NCI-H1048 (cell line): Measurements from ENCODE around the gene CCL17.
"Not testable (repeated sequence)": the region's sequence is repeated elsewhere in the genome, so short reads cannot be mapped to it uniquely, and the experiment has no call there.

Experiments
- DNase-seq: peaks from one replicate; lab custom pipeline; 2025; lab: John Stamatoyannopoulos, UW

Gene CCL17

DNA sequence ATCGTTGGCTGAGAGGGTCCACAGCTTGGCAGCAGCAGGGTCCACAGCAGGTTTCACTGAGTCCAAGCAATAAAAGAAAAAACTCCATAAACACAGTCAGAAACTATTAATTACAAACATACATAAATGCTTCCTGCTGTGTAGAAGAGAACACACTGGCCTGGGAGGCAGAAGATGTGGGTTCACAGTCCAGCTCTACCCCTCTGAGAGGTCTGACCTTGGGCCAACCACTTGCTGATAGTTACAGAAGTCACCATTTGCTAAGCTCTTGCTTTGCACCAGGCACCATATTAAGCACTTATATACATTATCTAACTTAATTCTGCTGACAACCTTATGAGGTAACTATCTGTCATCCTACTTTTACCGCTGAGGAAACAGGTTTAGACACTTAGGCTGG lies 27.9 kb downstream of the CCL17 start:
- no peak for DNase-seq

- DNase-seq, result no peak
These were observed 28.4 kb downstream of the CCL17 start for GRCh38 chr16:57432989-57433388.

- no peak for DNase-seq
These were observed 29.4 kb downstream of the CCL17 start for GRCh38 chr16:57434003-57434402.

- no peak for DNase-seq
These were observed 31.3 kb downstream of the CCL17 start for GRCh38 chr16:57435838-57436237.

DNA sequence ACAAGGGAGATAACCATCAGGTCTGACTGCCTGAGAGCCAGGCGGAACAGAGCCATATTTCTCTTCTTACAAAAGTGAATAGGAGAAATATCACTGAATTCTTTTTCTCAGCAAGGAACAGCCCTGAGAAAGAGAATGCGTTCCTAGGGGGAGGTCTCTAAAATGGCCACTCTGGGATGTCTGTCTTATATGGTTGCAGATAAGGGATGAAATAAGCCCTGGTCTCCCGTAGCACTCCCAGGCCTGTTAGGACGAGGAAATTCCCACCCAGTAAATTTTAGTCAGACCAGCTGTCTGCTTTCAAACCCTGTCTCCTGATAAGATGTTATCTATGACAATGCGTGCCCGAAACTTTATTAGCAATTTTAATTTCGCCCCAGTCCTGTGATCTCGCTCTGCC lies 35.4 kb downstream of the CCL17 start:
- not testable (repeated sequence) for DNase-seq

DNA sequence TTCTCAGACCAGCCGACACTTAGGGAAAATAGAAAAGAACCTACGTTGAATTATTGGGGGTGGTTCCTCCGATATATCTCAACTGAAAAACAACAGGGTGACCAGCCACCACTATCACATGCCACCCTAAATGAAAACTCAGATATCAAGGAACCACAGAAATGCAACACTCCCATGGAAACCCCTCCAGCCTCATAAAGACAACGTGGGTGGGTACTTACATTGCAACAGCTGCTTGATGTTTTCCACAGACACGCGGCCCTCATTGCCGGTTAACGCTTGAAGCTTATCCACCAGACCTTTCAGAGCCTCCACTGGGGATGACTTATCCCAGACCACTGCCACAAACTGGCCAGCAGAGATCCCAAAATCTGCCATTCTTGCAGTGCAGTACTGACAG lies 36.0 kb downstream of the CCL17 start:
- DNase-seq, result not testable (repeated sequence)

DNA sequence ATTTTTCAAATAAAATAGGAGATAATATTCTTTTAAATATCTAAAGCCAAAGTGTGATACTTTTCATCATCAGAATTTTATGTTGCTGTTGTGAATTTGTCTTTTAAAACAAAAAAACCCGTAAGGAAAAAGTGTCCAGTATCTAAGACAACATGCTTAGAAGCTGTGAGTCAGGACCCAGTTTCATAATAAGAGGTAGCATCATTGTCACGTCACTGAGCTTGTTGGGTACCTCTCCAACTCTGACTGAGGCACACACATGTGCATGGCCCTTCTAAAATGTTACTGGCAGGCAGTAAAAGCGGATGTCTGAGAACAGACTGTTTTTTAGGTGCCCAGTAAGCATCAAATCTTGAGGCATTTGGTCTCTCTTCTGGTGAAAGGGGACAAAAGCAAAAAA lies 40.1 kb downstream of the CCL17 start:
- DNase-seq, result no peak

GRCh38 chr16:57445510-57445909 lies 40.9 kb downstream of the CCL17 start:
- no peak for DNase-seq

- no peak for DNase-seq
These were observed 42.1 kb downstream of the CCL17 start for GRCh38 chr16:57446531-57447185.

DNA sequence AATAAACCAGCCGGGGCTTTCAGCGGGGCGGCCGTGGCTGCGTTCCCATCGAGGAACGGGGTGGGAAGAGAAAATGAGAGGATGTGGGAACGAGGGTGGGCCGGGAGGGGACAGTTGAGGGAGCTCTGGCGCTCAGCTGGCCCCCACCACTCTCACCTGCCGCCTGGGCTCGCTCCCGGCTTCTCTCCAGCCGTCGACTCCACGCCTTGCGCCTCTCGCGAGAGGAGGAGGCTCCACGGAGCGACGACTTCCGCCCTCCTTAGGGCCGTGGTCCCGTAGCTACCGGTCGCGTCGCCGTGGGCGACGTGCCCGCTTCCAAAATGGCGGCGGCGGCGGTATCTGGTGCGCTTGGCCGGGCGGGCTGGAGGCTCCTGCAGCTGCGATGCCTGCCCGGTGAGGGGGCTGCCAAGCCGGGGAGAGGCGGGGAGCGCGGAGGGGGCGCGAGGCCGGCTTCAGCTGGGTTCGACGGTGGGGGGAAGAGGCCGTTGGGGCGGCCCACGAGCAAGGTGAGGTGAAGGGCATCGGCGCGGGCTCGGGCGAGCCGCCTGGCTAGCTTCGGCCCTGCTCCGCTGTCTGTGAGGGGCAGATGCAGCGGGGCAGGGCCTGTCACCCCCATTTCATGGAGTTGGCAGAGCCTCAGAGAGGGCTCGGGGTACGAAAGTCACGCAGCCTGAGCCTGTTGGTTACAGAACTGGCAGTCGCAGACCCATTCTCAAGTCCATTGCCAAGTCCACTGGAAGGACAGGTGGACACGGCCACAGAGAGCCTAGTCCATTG lies 42.8 kb downstream of the CCL17 start, which contains the start of the genes CIAPIN1 and COQ9:
Gene CIAPIN1 (minus strand): TSS at position 200 of the 777 bp plus-strand sequence. CDS start 6,457 bp downstream, outside the sequence.
Gene COQ9 (plus strand): TSS at position 294 of the 777 bp plus-strand sequence. CDS start 27 bp downstream, at position 321.
- DNase-seq, result peak; percentile 65

DNA sequence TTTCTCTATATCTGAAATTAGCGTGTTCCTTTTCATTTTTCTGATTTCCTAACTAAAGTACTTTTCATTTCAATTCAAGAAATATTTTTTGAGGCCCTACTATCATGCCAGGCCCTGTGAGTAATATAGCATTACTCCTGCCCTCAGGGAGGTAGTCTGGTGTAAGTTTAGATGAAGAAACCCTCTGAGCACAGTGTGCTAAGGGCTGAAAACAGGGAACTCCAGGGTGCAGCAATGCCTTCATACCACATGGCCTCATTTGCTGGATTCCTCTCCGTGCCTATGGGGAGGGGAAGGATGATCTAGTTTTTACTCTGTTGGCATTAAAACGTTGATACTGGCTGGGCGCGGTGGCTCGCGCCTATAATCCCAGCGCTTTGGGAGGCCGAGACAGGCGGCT lies 47.5 kb downstream of the CCL17 start:
- no peak for DNase-seq

- peak; percentile 12 for DNase-seq
These were observed 57.8 kb downstream of the CCL17 start, which contains the start of gene POLR2C for GRCh38 chr16:57462209-57462977. TSS of gene POLR2C (plus strand) at chr16:57462679. CDS start at chr16:57462725, 46 bp downstream.

DNA sequence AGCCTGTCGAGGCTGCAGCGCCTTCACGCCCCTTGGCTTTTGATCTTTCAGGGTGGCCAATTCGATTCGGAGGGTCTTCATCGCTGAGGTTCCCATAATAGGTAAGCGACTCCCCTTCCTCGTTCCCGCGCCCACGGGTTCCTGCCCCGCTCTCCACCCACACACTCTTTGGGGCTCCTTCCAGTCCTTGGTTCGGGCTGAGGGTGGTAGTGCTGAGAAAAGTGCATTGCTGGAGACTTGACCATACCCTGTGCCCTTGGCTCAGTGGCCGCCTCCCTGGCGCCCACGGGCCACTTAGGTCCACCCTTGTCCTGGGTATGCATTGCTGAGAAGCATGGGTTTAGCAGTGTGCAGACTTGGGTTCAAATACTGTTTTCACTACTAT lies 58.4 kb downstream of the CCL17 start:
- DNase-seq, result no peak

DNA sequence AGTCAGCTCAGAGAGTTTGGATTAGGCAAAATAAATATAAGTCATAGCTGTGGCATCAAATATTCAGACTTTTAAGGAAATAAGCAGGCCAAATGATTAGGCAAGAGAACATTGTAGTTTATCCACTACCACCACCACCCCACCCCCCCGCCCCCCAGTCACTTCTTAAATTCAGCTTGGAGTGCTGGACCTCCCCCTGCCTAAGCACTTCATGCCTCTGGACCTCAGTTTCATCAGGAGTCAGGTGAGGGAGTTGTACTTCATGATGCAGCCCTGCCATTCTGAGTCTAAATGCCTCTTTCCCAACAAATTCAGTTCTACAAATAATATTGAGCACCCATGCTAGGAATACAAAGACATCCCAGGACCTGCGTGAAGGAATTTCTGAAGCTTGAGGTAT lies 60.0 kb downstream of the CCL17 start:
- no peak for DNase-seq
